Measurements from ENCODE around the gene GAS2. TPM values are rescaled to one million over a fixed set of nuclear protein-coding genes. Genes with fewer than 3 reads are reported as not detected.

Gene GAS2
- total RNA-seq, 4 donors from 2014 or later, result 0.77 to 21.5 (median 5.1) TPM; not detected in 1

DNA sequence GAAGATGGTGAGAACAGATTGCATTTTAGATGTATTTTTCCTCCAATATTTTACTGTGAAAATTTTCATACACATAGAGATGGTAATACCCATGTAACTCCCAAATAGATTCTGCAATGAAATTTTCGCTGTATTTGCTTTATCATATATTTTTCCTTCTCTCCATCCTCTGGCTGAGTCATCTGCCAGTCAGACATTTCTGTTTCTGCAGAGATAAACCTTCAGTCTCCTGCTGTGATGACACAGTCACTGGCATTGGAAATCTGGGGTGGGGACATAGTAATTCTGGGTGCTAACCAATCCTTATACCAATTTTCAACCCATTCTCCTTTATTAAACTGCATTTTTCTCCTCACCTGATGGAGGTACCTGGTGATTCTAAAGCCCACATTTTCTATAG is 129.5 kb downstream of the GAS2 start:
- no peaks in the 10 kb centered on the region for H3K9me3 ChIP-seq
- intact Hi-C loops (cut with DNase I; ENCODE audit: low total_unique reads), result no loop called here
- H3K4me1 ChIP-seq, result no peaks in the 10 kb centered on the region
- H3K4me3 ChIP-seq, result no peak overlapping the region
- no peaks in the 10 kb centered on the region for H3K27me3 ChIP-seq
- no peaks in the 10 kb centered on the region for H3K36me3 ChIP-seq
- TF ChIP-seq POLR2A (IDR thresholded peaks at IDR 0.05), result no peak
- TF ChIP-seq, protein P1, sequence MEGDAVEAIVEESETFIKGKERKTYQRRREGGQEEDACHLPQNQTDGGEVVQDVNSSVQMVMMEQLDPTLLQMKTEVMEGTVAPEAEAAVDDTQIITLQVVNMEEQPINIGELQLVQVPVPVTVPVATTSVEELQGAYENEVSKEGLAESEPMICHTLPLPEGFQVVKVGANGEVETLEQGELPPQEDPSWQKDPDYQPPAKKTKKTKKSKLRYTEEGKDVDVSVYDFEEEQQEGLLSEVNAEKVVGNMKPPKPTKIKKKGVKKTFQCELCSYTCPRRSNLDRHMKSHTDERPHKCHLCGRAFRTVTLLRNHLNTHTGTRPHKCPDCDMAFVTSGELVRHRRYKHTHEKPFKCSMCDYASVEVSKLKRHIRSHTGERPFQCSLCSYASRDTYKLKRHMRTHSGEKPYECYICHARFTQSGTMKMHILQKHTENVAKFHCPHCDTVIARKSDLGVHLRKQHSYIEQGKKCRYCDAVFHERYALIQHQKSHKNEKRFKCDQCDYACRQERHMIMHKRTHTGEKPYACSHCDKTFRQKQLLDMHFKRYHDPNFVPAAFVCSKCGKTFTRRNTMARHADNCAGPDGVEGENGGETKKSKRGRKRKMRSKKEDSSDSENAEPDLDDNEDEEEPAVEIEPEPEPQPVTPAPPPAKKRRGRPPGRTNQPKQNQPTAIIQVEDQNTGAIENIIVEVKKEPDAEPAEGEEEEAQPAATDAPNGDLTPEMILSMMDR (IDR thresholded peaks at IDR 0.05), result no peak
- no peak for DNase-seq
- no peak overlapping the region for H3K27ac ChIP-seq

DNA sequence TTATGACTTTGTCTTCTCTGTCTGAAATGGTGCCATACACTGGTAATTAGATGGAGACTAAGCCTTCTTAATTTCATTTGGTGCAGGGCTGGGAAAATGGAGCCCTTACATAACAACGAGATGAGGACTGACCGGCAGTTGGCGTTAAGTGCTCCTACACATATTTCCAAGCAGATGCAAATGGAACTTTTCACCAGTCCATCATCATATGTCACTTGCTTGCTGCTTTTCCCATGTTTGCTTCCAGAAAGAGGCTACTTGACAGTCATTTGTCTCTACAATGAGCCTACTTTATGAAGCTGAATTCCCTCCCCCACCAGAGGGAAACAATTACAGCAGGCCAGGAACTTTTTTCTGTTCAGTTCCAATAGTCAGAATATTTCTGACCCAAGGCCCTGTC is 130.6 kb downstream of the GAS2 start:
- intact Hi-C loops (cut with DNase I; ENCODE audit: low total_unique reads), result no loop called here
- Histone ChIP-seq H3K27ac (no peak overlapping the region), H3K4me1 (no peaks in the 10 kb centered on the region), H3K9me3 (no peaks in the 10 kb centered on the region), H3K4me3 (no peak overlapping the region), H3K27me3 (no peaks in the 10 kb centered on the region), H3K36me3 (no peaks in the 10 kb centered on the region)
- no peak for DNase-seq
- no peak for TF ChIP-seq POLR2A (IDR thresholded peaks at IDR 0.05)

DNA sequence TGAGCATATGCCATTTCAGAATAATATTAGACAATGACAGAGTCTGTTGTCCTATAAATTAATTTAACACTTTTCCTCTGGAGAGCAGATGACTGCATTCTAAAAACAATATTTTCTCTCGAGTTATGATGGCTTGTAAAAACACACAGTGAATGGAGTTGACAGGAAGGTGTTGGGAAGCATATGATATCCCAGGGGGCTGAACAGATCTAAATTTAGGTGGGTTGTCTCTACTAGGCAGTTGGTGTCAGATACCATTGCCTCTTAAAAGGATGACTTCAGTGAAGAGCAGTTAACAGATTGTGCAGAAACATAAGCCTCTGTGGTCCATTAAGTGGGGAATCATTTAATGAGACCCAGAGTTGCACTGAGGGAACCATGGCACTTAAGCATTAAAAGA is 132.5 kb downstream of the GAS2 start:
- H3K4me1 ChIP-seq, result no peaks in the 10 kb centered on the region
- intact Hi-C loops (cut with DNase I; ENCODE audit: low total_unique reads), result no loop called here
- no peak overlapping the region for H3K27ac ChIP-seq
- TF ChIP-seq, protein P1 (IDR thresholded peaks at IDR 0.05), result no peak
- TF ChIP-seq POLR2A (IDR thresholded peaks at IDR 0.05), result no peak
- no peaks in the 10 kb centered on the region for H3K9me3 ChIP-seq
- H3K27me3 ChIP-seq, result no peaks in the 10 kb centered on the region
- no peak overlapping the region for H3K4me3 ChIP-seq
- DNase-seq, result no peak
- H3K36me3 ChIP-seq, result no peaks in the 10 kb centered on the region

DNA sequence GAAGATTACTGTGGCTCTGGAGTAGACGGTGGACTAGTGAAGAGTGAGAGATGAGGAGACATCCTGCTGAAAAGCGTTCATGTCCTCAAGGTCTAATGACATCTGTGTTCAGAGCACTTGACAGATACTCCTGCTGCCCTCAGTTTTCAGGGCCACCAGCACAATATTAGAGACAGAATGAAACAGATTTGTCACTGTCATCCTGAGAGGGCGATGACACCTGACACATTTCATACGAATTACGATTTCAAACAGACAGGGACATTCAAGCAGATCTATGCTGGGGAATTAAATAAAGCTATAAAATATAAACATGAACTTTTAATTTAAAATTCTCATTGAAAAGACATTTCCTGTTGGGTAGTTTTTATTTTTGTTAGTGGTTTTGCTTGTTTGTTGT is 134.1 kb downstream of the GAS2 start:
- Histone ChIP-seq H3K27ac (no peak overlapping the region), H3K4me3 (no peak overlapping the region), H3K4me1 (no peaks in the 10 kb centered on the region), H3K9me3 (no peaks in the 10 kb centered on the region), H3K36me3 (no peaks in the 10 kb centered on the region), H3K27me3 (no peaks in the 10 kb centered on the region)
- intact Hi-C loops (cut with DNase I; ENCODE audit: low total_unique reads), result no loop called here
- TF ChIP-seq, protein P1 (IDR thresholded peaks at IDR 0.05), result no peak
- no peak for TF ChIP-seq POLR2A (IDR thresholded peaks at IDR 0.05)
- no peak for DNase-seq

DNA sequence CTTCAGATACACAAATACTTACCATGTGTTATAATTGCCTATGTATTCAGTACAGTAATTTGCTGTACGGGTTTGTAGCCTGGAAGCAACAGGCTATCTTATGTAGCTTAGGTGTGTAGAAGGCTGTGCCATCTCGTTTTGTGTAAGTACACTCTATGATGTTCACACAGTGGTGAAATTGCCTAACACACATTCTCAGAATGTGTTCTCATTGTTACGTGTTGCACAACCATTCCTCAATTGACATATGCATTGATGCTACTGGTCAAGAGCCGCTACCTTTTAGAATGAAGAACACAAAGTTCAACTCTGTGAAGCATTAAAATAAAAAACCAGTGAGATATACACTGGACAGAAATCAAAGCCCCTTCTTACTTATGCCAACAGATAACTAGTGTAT is 136.4 kb downstream of the GAS2 start:
- H3K27me3 ChIP-seq, result no peaks in the 10 kb centered on the region
- TF ChIP-seq POLR2A (IDR thresholded peaks at IDR 0.05), result no peak
- TF ChIP-seq, protein P1 (IDR thresholded peaks at IDR 0.05), result no peak
- H3K4me1 ChIP-seq, result no peaks in the 10 kb centered on the region
- H3K9me3 ChIP-seq, result no peaks in the 10 kb centered on the region
- H3K36me3 ChIP-seq, result no peaks in the 10 kb centered on the region
- intact Hi-C loops (cut with DNase I; ENCODE audit: low total_unique reads), result no loop called here
- DNase-seq, result no peak
- H3K4me3 ChIP-seq, result no peak overlapping the region
- H3K27ac ChIP-seq, result no peak overlapping the region

DNA sequence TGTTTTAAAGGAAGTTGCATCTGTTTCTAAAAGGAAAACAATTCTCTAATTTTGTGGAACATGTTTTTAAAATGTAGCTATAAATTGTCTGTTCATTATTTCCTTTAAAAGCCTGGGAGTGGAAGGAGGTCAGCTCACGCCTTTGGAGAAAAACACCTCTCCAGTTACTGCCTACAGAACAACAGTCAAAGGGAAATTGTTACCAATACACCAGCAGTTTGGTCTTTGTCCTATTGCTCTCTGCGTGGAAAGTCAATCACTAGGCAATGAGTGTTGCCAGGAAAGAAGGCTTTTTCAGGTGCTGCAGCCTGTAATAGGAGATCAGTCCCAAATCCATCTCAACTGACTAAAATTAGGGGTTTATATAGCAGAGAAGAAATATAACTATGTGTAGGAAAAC is 141.0 kb downstream of the GAS2 start:
- intact Hi-C loops (cut with DNase I; ENCODE audit: low total_unique reads), result no loop called here
- no peaks in the 10 kb centered on the region for H3K27me3 ChIP-seq
- DNase-seq, result no peak
- no peaks in the 10 kb centered on the region for H3K36me3 ChIP-seq
- TF ChIP-seq, protein P1 (IDR thresholded peaks at IDR 0.05), result no peak
- no peak for TF ChIP-seq POLR2A (IDR thresholded peaks at IDR 0.05)
- H3K27ac ChIP-seq, result no peak overlapping the region
- no peak overlapping the region for H3K4me3 ChIP-seq
- no peaks in the 10 kb centered on the region for H3K4me1 ChIP-seq
- no peaks in the 10 kb centered on the region for H3K9me3 ChIP-seq

All from uterus (tissue), 4 donors.